ENCODE measurements around the gene ALOX5.

DNA sequence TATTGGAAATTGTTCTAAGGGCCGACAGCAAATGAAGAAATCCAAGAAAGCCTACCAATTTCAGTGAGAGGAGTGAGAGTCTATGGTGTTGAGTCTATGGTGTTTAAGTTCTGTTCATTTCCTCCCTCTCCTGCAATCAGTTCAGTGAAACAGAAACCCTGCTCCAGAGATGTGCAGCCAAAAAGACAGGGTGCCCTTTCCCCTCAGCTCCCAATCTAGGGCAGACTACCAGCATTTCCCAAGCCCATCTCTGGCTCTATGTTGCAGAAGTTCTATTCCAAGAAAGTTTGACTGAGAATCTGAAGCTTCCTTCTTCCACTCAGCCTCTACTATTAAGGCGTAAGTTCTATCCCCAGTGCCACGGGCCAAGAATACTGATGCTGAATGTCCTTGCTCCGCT, 18.5 kb upstream of the ALOX5 start:
- TF ChIP-seq POLR2AphosphoS5 (IDR thresholded peaks at IDR 0.05; ENCODE audit: low read depth, low read length) (no peak), MXI1 (IDR thresholded peaks at IDR 0.05; ENCODE audit: low read depth, low read length) (no peak), NRF1 (IDR thresholded peaks at IDR 0.05; ENCODE audit: low read depth, low read length) (no peak), EZH2phosphoT487 (IDR thresholded peaks at IDR 0.05; ENCODE audit: borderline replicate concordance, low read depth) (no peak)
- TF ChIP-seq, protein P1, sequence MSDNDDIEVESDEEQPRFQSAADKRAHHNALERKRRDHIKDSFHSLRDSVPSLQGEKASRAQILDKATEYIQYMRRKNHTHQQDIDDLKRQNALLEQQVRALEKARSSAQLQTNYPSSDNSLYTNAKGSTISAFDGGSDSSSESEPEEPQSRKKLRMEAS (IDR thresholded peaks at IDR 0.05; ENCODE audit: low read depth): no peak
- TF ChIP-seq, protein P2, sequence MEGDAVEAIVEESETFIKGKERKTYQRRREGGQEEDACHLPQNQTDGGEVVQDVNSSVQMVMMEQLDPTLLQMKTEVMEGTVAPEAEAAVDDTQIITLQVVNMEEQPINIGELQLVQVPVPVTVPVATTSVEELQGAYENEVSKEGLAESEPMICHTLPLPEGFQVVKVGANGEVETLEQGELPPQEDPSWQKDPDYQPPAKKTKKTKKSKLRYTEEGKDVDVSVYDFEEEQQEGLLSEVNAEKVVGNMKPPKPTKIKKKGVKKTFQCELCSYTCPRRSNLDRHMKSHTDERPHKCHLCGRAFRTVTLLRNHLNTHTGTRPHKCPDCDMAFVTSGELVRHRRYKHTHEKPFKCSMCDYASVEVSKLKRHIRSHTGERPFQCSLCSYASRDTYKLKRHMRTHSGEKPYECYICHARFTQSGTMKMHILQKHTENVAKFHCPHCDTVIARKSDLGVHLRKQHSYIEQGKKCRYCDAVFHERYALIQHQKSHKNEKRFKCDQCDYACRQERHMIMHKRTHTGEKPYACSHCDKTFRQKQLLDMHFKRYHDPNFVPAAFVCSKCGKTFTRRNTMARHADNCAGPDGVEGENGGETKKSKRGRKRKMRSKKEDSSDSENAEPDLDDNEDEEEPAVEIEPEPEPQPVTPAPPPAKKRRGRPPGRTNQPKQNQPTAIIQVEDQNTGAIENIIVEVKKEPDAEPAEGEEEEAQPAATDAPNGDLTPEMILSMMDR (IDR thresholded peaks at IDR 0.05): no peak

Data from SK-N-SH (cell line).